ENCODE measurements around the gene EMC7.

DNA sequence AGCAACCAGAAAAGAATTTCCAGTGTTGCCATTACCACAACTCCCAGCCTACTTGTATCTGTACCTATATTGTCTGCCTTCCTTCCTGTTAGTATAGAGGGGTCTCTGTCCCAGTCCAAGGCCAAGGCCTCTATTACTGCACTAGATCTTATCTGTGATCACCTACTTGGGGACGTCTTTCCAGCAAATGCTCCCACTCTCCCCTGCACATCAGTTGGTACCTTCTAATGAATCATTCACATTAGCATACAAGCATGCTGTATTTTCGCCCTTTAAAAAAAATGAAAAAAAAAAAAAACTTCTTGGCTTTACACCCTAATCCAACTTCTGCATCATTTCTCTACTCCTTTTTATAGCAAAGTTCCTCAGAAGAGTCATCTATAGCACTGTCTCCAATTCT, 57.8 kb downstream of the EMC7 start:
- no peak for TF ChIP-seq ZNF274 (IDR thresholded peaks at IDR 0.05; ENCODE audit: low read depth, low read length)
- TF ChIP-seq YY1 (IDR thresholded peaks at IDR 0.05; ENCODE audit: insufficient read depth, insufficient read length) = no peak
- TF ChIP-seq SUZ12 (IDR thresholded peaks at IDR 0.05; ENCODE audit: extremely low read depth, insufficient read depth, insufficient read length) = no peak

Data from NT2/D1 (cell line).